Measurements from ENCODE around the gene ZNF837. TPM values are rescaled to one million over a fixed set of nuclear protein-coding genes. Genes with fewer than 3 reads are reported as not detected.

The ZNF837 gene
- total RNA-seq, 2 donors from 2014 or later, result 1.6 to 3.9 TPM

DNA sequence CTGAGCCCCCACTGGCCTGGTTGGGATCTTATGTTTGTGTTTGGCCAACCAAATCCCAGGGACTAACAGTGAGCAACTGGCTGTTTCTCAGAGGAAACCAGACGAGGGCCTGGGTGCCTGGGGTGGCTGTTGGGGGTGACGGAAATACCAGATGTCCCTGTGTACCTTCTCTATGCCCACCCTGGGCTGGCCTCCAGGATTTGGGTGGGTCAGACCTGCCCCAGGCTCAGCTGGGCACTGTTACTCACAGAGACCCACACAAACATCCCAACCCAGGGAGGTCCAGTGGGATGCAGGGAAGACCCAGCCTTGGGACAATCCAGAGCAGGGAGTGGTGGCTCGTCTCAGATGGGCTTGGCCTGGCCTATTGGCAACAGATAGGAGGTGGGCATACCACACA is 45.2 kb downstream of the ZNF837 start:
- Histone ChIP-seq H3K27me3 (replicated peaks; ENCODE audit: insufficient read depth) (no peaks in the 10 kb centered on the region), H3K4me1 (ENCODE audit: control insufficient read depth in 1 of 2, low read depth in 2 of 2) (no peaks in the 10 kb centered on the region), H3K27ac (no peak overlapping the region), H3K36me3 (peaks cover 36% of the 10 kb centered on the region), H3K4me3 (no peak overlapping the region), H3K9me3 (no peaks in the 10 kb centered on the region)
- DNase-seq (ENCODE audit: low spot score) (no peak), ATAC-seq (ENCODE audit: insufficient number of reproducible peaks, low FRiP score, low read depth) (no peak)
- no peak for TF ChIP-seq CTCF (IDR thresholded peaks at IDR 0.05)

DNA sequence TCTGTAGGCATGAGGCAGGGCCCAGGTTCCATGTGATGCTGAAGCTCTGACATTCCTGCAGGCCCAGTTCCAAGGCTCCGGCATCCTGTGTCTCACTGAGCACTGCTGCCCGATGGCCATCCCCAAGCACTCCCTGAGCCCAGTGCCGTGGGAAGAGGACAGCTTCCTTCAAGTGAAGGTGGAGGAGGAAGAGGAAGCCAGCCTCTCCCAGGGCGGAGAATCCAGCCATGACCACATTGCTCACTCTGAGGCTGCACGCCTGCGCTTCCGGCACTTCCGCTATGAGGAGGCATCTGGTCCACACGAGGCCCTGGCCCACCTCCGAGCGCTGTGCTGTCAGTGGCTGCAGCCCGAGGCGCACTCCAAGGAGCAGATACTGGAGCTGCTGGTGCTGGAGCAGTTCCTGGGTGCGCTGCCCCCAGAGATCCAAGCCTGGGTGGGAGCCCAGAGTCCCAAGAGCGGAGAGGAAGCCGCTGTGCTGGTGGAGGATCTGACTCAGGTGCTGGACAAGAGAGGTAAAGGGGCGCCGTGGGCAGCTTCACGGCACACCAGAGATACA is 46.1 kb downstream of the ZNF837 start:
- no peak for DNase-seq (ENCODE audit: low spot score)
- no peaks in the 10 kb centered on the region for H3K4me1 ChIP-seq (ENCODE audit: control insufficient read depth in 1 of 2, low read depth in 2 of 2)
- no peaks in the 10 kb centered on the region for H3K27me3 ChIP-seq (replicated peaks; ENCODE audit: insufficient read depth)
- H3K9me3 ChIP-seq, result no peaks in the 10 kb centered on the region
- no peak overlapping the region for H3K4me3 ChIP-seq
- H3K27ac ChIP-seq, result no peak overlapping the region
- peaks cover 32% of the 10 kb centered on the region for H3K36me3 ChIP-seq
- ATAC-seq (ENCODE audit: insufficient number of reproducible peaks, low FRiP score, low read depth), result no peak
- no peak for TF ChIP-seq CTCF (IDR thresholded peaks at IDR 0.05)

DNA sequence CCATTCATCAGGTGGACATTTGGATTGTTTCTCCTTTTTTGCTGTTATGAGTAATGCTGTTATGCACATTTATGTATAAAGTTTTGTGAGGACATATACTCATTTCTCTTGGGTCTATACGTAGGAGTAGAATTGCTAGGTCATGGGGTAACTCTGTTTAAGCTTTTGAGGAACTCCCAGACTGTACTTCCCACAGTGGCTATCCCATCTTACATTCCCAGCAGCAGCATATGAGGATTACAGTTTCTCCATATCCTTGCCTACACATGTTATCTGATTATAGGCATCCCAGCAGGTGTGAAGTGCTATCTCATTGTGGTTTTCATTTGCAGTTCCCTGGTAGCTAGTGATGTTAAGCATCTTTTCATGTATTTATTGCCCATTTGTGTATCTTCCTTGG is 48.1 kb downstream of the ZNF837 start:
- no peak for ATAC-seq (ENCODE audit: insufficient number of reproducible peaks, low FRiP score, low read depth)
- DNase-seq (ENCODE audit: low spot score), result no peak
- peaks cover 3 to 10% of the 10 kb centered on the region in 2 donors for H3K4me1 ChIP-seq (ENCODE audit: control insufficient read depth in 1 of 2, low read depth in 2 of 2)
- no peaks in the 10 kb centered on the region for H3K27me3 ChIP-seq (replicated peaks; ENCODE audit: insufficient read depth)
- TF ChIP-seq CTCF (IDR thresholded peaks at IDR 0.05), result no peak
- H3K27ac ChIP-seq, result no peak overlapping the region
- no peak overlapping the region for H3K4me3 ChIP-seq
- no peaks in the 10 kb centered on the region for H3K9me3 ChIP-seq
- H3K36me3 ChIP-seq, result peaks cover 15% of the 10 kb centered on the region

DNA sequence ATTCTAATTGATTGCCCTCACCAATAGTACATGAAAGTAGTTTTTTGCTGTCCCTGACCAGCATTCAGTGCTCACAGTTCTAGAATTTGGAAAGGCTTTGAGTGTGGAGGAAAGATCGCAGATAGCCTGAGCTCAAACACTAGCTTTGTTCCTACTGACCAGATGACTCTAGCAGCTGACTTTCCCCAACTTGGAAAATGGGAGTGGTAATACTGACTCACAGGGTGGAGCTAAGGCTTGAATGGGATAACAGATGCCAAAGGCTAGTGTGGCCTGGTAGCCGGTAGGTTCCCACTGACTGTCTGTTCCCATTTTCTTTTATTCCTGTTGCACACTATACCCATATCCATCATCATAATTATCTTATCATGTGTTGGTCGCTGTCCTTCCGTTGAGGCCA is 50.4 kb downstream of the ZNF837 start:
- Histone ChIP-seq H3K36me3 (peaks cover 10% of the 10 kb centered on the region), H3K27me3 (replicated peaks; ENCODE audit: insufficient read depth) (no peaks in the 10 kb centered on the region), H3K4me1 (ENCODE audit: control insufficient read depth in 1 of 2, low read depth in 2 of 2) (peaks cover 12 to 23% of the 10 kb centered on the region in 2 donors), H3K9me3 (no peaks in the 10 kb centered on the region), H3K27ac (no peak overlapping the region), H3K4me3 (no peak overlapping the region)
- TF ChIP-seq CTCF (IDR thresholded peaks at IDR 0.05), result no peak
- no peak for DNase-seq (ENCODE audit: low spot score)
- ATAC-seq (ENCODE audit: insufficient number of reproducible peaks, low FRiP score, low read depth), result no peak

DNA sequence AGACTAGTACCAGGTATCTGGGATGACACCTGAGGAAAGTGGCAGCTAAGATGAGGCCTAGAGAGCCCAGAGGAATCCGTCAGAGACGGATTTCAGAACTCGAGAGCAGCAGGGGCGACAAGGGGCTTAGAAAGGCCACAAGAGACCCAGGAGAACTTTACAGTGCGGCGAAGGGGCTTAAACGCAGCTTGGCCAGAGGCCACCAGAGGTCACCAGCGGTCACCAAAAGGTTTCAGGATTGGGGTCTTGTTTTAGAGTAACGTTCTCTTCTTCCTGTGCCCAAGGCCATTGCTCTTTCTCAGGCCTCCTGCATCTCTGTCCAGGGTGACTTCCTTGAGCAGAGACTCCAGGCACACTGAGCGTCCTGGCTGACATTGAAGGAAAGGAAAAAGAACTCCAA is 51.8 kb downstream of the ZNF837 start:
- H3K36me3 ChIP-seq, result no peaks in the 10 kb centered on the region
- H3K27ac ChIP-seq, result no peak overlapping the region
- TF ChIP-seq CTCF (IDR thresholded peaks at IDR 0.05), result no peak
- peaks cover 14 to 25% of the 10 kb centered on the region in 2 donors for H3K4me1 ChIP-seq (ENCODE audit: control insufficient read depth in 1 of 2, low read depth in 2 of 2)
- ATAC-seq (ENCODE audit: insufficient number of reproducible peaks, low FRiP score, low read depth), result no peak
- DNase-seq (ENCODE audit: low spot score), result no peak
- no peaks in the 10 kb centered on the region for H3K9me3 ChIP-seq
- no peaks in the 10 kb centered on the region for H3K27me3 ChIP-seq (replicated peaks; ENCODE audit: insufficient read depth)
- no peak overlapping the region for H3K4me3 ChIP-seq
